ENCODE measurements around the gene SUMO1. TPM values are rescaled to one million over a fixed set of nuclear protein-coding genes. Genes with fewer than 3 reads are reported as not detected.
"Not testable (repeated sequence)": the region's sequence is repeated elsewhere in the genome, so short reads cannot be mapped to it uniquely, and the experiment has no call there.

The SUMO1 gene
- total RNA-seq = 10 to 100 TPM; 29.0 to 44.0 (median 37.8) TPM

GRCh38 chr2:202238234-202239197, at the start of gene SUMO1:
Gene SUMO1, minus strand, starts transcription at chr2:202238597. Its CDS starts 146 bp downstream, at chr2:202238451.
- Histone ChIP-seq H3K4me1 (peaks cover 23% of the 10 kb centered on the region), H3K4me3 (peak within 1 kb of the TSS; percentile 80), H3K27me3 (no peaks in the 10 kb centered on the region), H3K9me3 (no peaks in the 10 kb centered on the region), H3K27ac (peak within 1 kb of the TSS; percentile 93), H3K36me3 (no peaks in the 10 kb centered on the region)
- DNase-seq (ENCODE audit: low spot score in 2 of 2) = peak; percentile 92 to 94
- 3% methylated on average over 36 of the region's 54 CpGs for WGBS
- TF ChIP-seq CTCF (IDR thresholded peaks at IDR 0.05) (no peak), EP300 (IDR thresholded peaks at IDR 0.05) (no peak), POLR2A (IDR thresholded peaks at IDR 0.05) (peak in 1 of 2 donors; percentile 46), POLR2AphosphoS5 (IDR thresholded peaks at IDR 0.05) (peak in 1 of 3 donors; percentile 55)

GRCh38 chr2:202286595-202286994, 48.2 kb upstream of the SUMO1 start:
- no peak for DNase-seq (ENCODE audit: low spot score in 2 of 2)
- TF ChIP-seq POLR2AphosphoS5 (IDR thresholded peaks at IDR 0.05) = no peak
- TF ChIP-seq POLR2A (IDR thresholded peaks at IDR 0.05) = no peak
- TF ChIP-seq CTCF (IDR thresholded peaks at IDR 0.05) = no peak
- no peak for TF ChIP-seq EP300 (IDR thresholded peaks at IDR 0.05)
- no peaks in the 10 kb centered on the region for H3K4me1 ChIP-seq
- no peak overlapping the region for H3K27ac ChIP-seq
- H3K36me3 ChIP-seq = peaks cover 97% of the 10 kb centered on the region
- no peak overlapping the region for H3K4me3 ChIP-seq
- no peaks in the 10 kb centered on the region for H3K27me3 ChIP-seq
- no peaks in the 10 kb centered on the region for H3K9me3 ChIP-seq

- TF ChIP-seq EP300 (IDR thresholded peaks at IDR 0.05) (no peak), CTCF (IDR thresholded peaks at IDR 0.05) (peak in 1 of 2 donors; percentile 28), POLR2AphosphoS5 (IDR thresholded peaks at IDR 0.05) (no peak), POLR2A (IDR thresholded peaks at IDR 0.05) (no peak)
- peaks cover 11% of the 10 kb centered on the region for H3K4me1 ChIP-seq
- no peak overlapping the region for H3K27ac ChIP-seq
- H3K36me3 ChIP-seq = peaks cover 72% of the 10 kb centered on the region
- 16% methylated on average over 1 of the region's 1 CpG for WGBS
- no peaks in the 10 kb centered on the region for H3K27me3 ChIP-seq
- no peaks in the 10 kb centered on the region for H3K9me3 ChIP-seq
- DNase-seq (ENCODE audit: low spot score in 2 of 2) = no peak
- H3K4me3 ChIP-seq = no peak overlapping the region
Measured at GRCh38 chr2:202278944-202279343, 40.5 kb upstream of the SUMO1 start.

- Histone ChIP-seq H3K27ac (peak overlapping the region; percentile 20), H3K9me3 (no peaks in the 10 kb centered on the region), H3K4me3 (no peak overlapping the region), H3K27me3 (no peaks in the 10 kb centered on the region), H3K36me3 (peaks cover 64% of the 10 kb centered on the region), H3K4me1 (peaks cover 11% of the 10 kb centered on the region)
- no peak for DNase-seq (ENCODE audit: low spot score in 2 of 2)
- WGBS = 57% methylated on average over 6 of the region's 6 CpGs
- TF ChIP-seq POLR2A (IDR thresholded peaks at IDR 0.05) = no peak
- TF ChIP-seq CTCF (IDR thresholded peaks at IDR 0.05) = no peak
- TF ChIP-seq EP300 (IDR thresholded peaks at IDR 0.05) = no peak
- no peak for TF ChIP-seq POLR2AphosphoS5 (IDR thresholded peaks at IDR 0.05)
Measured at GRCh38 chr2:202278036-202278760, 39.8 kb upstream of the SUMO1 start.

GRCh38 chr2:202276078-202276720, 37.8 kb upstream of the SUMO1 start:
- not testable (repeated sequence) for H3K4me3 ChIP-seq, H3K9me3 ChIP-seq, H3K27ac ChIP-seq, H3K27me3 ChIP-seq
- Histone ChIP-seq H3K36me3 (peaks cover 44% of the 10 kb centered on the region), H3K4me1 (peaks cover 11% of the 10 kb centered on the region)
- DNase-seq (ENCODE audit: low spot score in 2 of 2) = peak in 1 of 2 donors; percentile 23
- WGBS = 79% methylated on average over 9 of the region's 11 CpGs
